NOMO-1 treated with dmso at 0.1 percent for 144 hours (cell line): ENCODE measurements around the gene TTC38.

ENCODE experiments used
- DNase-seq: peaks from one replicate; lab custom pipeline; 2025; ENCODE audit not compliant: unreplicated experiment; lab: John Stamatoyannopoulos, UW

The TTC38 gene

GRCh38 chr22:46276563-46276962 lies 8.8 kb downstream of the TTC38 start:
- DNase-seq, result no peak

GRCh38 chr22:46278656-46279645 lies 11.1 kb downstream of the TTC38 start:
- DNase-seq, result no peak

- DNase-seq, result no peak
Observed at GRCh38 chr22:46280063-46280817, 12.4 kb downstream of the TTC38 start.

- DNase-seq, result no peak
Observed at GRCh38 chr22:46280999-46281623, 13.3 kb downstream of the TTC38 start.

- no peak for DNase-seq
Observed at GRCh38 chr22:46281866-46282678, 14.3 kb downstream of the TTC38 start.

GRCh38 chr22:46286006-46286405 lies 18.2 kb downstream of the TTC38 start:
- DNase-seq, result no peak

- no peak for DNase-seq
Observed at GRCh38 chr22:46286941-46287872, 19.4 kb downstream of the TTC38 start.

GRCh38 chr22:46287873-46288751 lies 20.3 kb downstream of the TTC38 start:
- DNase-seq, result peak; percentile 10

GRCh38 chr22:46288846-46289243 lies 21.0 kb downstream of the TTC38 start:
- DNase-seq, result no peak

GRCh38 chr22:46289244-46289891 lies 21.6 kb downstream of the TTC38 start:
- no peak for DNase-seq

- DNase-seq, result no peak
Observed at GRCh38 chr22:46290121-46290842, 22.5 kb downstream of the TTC38 start.

GRCh38 chr22:46290843-46291785 lies 23.3 kb downstream of the TTC38 start:
- DNase-seq, result no peak

- DNase-seq, result no peak
Observed at GRCh38 chr22:46292173-46292572, 24.4 kb downstream of the TTC38 start.

GRCh38 chr22:46292732-46293131 lies 24.9 kb downstream of the TTC38 start:
- DNase-seq, result no peak

- DNase-seq, result no peak
Observed at GRCh38 chr22:46293577-46294260, 25.9 kb downstream of the TTC38 start.

GRCh38 chr22:46294784-46295183 lies 27.0 kb downstream of the TTC38 start:
- no peak for DNase-seq
